Head of caudate nucleus (tissue), 42 donors: ENCODE measurements around the gene TIMM23.
"Not testable (repeated sequence)": the region's sequence is repeated elsewhere in the genome, so short reads cannot be mapped to it uniquely, and the experiment has no call there.

Experiments used
- DNase-seq, 42 donors: peaks; one replicate each; pipeline versions ENCODE4 v3.0.0 to v3.0.0-alpha.2; 2020 to 2021; ENCODE audit warnings: mixed read lengths in 7 of 42
- intact Hi-C: fragments of 100-400 bp; cut with DNase I; formaldehyde crosslinking; loops from one replicate; pipeline ENCODE4 v1.15.0; 2022

The TIMM23 gene

GRCh38 chr10:46037107-46037825 is 65.0 kb downstream of the TIMM23 start:
- intact Hi-C loops = loop anchor here (10.0 kb wide), 1 partner anchor 62 kb away; the partner anchor contains the start of gene TIMM23
- no peak for DNase-seq

- no peak for DNase-seq
- intact Hi-C loops = no loop called here
These were observed 67.7 kb downstream of the TIMM23 start for GRCh38 chr10:46040004-46040403.

- no peak for DNase-seq
- intact Hi-C loops = no loop called here
These were observed 70.2 kb downstream of the TIMM23 start for GRCh38 chr10:46042527-46042926.

GRCh38 chr10:46046261-46046660 is 74.0 kb downstream of the TIMM23 start, which contains the start of gene MSMB:
Gene MSMB, minus strand, starts transcription at chr10:46046269. Its CDS starts 32 bp downstream, at chr10:46046237.
- DNase-seq = no peak
- intact Hi-C loops = no loop called here

GRCh38 chr10:46048152-46048551 is 75.9 kb downstream of the TIMM23 start:
- DNase-seq = no peak
- intact Hi-C loops = no loop called here

- intact Hi-C loops, DNase-seq: not testable (repeated sequence)
These were observed 77.2 kb downstream of the TIMM23 start for GRCh38 chr10:46049497-46049831.

- no peak for DNase-seq
- intact Hi-C loops = no loop called here
These were observed 78.8 kb downstream of the TIMM23 start for GRCh38 chr10:46050941-46051623.

- DNase-seq = no peak
- intact Hi-C loops = no loop called here
These were observed 79.9 kb downstream of the TIMM23 start for GRCh38 chr10:46052057-46052790.

- intact Hi-C loops = no loop called here
These were observed 80.6 kb downstream of the TIMM23 start for GRCh38 chr10:46052791-46053375.

More at GRCh38 chr10:46052791-46053375, 80.6 kb downstream of the TIMM23 start:
- no peak for DNase-seq
